Stimulated activated CD4-positive, alpha-beta T cell treated with anti-CD3 and anti-CD28 coated beads, TNF-alpha, amount 100 ng/mL, for 1 hour (primary cell): ENCODE results near the gene TBCD.

ENCODE experiments used
- DNase-seq, 3 donors: peaks; one replicate each; pipeline ENCODE4 v3.0.0-alpha.2; 2020; ENCODE audit warnings: low read depth in 3 of 3, low spot score in 1 of 3

The TBCD gene

DNA sequence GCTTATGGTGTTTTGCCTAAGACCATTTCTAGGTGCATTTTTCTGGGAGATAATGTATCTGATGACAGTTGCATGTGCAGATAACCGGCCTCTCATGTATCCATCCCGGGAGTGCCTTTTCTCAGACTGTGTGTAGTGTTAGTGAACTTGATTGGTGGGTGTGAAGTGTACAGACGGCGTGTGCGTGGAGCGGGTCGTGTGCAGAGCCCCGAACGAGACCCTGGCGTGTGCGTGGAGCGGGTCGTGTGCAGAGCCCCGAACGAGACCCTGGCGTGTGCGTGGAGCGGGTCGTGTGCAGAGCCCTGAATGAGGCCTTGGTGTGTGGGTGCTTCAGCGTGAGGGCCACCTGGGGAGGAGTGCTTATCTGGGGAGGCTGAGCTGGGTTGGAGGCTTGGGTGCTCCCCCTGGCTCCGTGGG lies 116.9 kb downstream of the TBCD start:
- no peak for DNase-seq

DNA sequence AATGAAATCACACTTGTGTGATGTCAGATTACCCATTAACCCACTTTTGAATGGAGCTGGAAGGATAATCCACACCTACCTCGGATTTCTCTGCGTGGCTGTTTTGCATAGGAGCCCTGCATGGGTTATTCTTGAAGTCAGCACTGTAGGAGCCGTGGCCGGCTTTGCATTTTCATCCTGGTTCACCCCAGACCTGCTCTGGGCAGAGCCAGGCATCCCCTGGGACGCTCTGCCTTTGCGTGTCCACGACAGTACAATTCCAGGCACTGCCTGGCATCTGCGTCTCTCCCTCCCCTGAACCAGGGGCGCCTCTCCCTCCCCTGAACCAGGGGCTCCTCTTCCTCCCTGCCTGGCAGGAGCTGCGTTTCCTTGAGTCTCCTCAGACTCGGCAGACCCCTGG lies 117.7 kb downstream of the TBCD start:
- no peak for DNase-seq

DNA sequence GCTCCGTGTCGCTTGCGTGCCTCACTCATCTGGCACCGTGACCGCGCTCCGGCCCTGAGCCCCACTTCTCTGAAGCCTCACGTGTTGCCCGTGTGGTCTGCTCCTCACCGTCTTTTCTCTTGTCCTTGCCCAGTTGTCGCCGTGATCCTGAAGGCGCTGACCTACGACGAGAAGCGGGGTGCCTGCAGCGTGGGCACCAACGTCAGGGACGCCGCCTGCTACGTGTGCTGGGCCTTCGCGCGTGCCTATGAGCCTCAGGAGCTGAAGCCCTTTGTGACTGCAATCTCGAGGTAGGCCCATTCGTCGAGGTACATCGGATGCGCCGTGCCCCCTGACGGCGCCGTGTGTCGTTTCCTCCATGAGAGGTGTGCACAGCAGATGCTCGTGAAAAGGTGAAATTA lies 118.2 kb downstream of the TBCD start:
- DNase-seq, result no peak

DNA sequence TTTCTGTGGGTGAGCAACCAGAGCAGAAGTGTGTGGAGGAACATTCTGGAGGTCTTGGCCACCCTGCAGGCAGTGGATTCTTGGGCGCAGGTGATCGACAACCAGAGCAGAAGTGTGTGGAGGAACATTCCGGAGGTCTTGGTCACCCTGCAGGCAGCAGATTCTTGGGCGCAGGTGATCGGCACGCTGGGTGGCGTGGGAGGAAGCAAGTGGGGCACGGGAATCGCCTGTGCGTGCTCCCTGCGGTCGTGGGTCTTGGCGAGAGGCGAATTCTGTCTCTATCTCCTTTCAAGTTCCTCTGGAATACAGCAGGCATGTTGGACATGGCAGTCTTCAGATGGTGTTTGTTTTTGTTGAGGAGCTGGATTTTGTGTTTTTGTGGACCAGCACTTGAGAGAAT lies 118.7 kb downstream of the TBCD start:
- no peak for DNase-seq

DNA sequence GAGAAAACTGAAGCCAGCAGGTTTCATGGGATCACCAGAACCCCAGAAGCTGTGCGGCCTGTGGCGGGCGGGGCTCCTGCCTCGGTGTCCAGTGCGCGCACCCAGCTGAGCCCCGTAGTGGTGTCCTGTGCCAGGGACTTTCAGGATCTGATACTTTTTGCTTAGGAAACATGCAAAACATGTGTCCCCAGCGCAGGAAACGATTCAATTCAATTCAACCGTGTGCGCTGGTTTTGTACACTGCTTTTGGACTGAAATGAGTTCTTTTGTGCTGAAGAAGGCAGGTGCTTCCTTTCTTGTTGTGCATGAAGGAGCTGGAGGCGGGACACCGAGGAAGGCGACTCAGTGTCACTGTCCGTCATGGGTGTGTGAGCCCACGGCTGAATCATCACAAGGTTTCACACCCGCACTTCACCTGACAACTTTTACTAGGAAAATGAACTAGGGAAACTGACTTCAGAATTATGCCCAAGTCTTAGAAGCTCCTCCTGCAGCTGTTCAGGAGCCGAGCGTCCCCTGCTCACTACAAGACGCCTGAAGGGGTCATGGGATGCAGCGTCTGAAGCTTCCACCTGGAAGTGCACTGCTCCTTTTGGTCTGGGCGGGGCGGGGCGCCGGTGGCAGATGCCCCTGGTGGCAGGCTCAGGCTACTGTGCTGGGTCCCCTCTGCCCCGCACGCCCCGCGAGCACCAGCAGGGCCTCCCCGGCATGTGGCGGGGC lies 119.4 kb downstream of the TBCD start:
- DNase-seq, result no peak

DNA sequence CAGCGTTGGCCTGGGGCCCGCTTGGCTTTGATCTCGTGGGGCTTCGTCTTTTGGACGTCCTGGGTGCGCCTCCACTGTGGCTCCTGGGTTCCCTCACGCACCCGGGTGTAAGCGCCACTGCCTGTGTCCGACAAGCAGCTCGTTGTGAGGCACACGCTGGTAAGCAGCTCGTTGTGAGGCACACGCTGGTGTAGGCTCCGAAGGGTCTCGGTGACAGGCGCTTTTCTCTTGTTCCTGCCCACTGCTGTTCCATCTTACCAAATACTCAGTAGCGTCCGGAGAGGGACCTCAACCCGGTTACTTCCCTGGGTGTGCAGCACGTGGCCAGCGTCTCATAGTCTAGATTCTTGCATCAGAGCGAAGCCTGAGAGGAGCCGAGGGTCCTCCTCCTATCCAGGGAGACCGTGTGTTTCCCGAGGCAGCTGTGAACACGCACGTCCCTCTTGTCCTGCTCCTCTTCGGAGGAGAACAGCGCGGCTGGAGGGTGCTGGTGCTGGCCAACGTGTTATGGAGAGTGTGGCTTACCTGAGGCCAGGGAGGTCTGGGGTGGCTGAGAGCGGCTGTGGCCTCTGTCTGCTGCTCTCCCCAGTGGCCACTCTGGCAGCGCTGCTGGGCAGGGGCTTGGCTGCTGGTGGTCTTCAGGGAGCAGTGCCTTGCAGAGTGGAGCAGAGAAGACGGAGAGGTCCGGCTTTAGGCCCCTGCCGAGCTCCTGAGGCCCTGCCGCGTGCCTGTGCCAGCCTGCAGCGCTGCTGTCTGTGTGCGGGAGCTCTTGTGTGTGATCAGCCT lies 120.1 kb downstream of the TBCD start:
- no peak for DNase-seq

DNA sequence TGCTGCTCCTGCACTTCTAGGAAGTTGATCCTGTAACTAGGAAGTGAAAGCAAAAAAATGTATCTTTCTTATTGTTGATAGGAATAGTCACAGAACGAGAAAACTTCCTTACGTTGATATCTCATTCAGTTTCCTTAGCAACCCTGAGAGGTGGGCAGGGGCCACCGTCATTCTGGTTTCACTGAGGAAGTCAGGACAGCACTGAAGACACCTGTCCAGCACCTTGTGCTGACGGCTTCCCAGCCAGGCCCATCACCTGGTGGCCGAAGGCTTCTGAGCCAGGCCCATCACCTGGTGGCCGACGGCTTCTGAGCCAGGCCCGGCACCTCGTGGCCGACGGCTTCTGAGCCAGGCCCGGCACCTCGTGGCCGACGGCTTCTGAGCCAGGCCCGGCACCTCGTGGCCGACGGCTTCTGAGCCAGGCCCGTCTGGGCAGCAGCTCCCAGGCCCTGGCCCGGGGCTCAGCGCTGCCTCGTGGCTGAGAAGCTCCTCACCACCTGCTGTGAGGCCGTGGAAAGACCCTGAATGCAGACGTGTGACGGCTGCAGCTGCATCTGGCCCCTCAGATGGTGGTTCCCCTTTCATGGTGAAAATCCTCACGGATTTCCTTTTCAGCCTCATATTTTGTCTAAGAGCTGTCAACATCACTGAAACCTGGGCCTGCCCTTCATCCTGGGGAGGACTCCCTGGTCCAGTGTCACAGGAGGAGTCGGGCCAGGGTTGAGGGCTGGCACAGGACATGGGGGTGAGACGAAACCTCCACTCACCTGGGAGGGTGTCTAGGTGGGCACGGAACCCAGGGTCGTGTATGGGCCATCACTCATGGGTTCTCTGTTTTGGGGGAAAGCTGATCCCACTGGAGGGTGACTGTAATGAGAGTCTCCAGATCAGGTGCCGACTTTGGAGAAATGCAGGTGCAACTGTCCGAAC lies 121.0 kb downstream of the TBCD start:
- DNase-seq, result no peak

DNA sequence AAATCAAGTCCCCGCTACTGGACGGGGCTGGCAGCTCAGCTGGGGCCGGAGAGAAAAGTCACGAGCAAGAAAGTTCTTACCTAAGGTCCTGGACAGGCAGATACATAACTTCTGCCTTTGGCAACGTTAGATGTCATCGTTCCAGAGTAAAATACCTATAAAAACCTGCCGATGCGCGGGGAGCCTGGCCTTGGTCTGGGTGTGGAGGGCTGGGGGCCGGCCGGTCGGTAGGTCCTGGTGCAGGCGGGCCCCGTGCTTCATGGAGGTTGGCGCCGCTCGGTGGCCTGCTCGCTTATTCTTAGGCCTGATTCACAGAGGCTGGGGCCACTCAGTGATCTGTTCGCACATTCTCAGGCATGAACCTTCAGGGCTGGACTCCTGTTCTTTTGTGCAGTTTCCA lies 121.7 kb downstream of the TBCD start:
- DNase-seq, result no peak

DNA sequence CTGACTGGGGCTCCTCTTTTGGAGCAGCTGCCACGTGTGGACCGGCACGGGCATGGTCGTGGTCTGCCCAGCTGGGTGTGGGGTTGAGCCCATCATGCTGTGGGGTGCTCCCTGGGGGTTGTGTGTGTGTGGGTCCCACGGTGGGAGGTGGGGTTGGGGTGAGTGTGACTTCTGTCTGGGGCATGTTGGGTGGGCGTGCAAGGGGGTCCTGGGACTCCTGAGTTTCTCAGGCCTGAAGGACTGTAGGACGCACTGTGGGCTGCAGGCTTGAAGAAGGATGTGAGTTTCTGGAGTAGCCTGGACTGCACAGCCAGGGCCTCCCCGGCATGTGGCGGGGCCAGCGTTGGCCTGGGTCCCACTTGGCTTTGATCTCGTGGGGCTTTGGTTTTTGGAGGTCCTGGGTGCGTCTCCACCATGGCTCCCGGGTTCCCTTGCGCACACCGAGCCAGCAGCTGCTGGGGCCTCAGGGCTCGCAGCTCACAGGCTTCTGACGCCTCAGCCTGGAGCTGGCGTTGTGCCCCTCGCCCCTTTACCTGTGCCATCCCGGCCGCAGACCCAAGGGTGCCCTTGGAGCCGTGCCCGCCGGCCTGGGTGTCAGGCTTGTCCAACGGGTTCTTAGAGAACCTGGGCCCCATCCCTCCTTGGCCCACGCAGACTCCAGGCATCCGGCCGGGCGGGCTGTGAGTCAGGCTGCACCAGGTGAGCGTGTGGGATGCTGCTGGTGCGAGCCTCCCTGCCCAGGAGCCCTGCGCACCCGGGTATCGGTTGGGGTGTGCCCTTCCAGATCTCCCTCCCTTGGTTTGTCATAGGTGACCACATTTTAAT lies 122.4 kb downstream of the TBCD start:
- no peak for DNase-seq

DNA sequence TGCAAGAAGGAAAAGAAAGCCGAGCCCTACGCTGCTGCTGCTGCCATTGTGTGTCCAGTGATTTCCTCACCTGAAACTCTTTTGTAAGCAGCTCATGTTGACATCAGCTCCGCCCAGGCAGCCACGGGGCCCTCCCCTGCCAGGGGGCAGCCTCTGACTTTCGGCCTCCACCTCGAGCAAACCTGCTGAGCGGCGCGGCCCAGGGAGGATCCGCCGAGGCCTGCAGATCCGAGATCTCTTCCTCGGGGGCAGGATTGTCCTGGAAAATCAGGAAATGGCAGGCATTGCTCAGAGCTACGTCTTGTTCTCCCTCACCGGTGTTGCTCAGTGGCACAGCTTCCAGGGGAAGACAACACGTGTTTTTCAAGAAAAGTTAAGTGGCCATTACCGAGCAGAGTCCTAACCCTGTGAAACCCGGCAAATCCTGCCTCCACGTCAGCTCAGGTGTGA lies 123.6 kb downstream of the TBCD start:
- no peak for DNase-seq

DNA sequence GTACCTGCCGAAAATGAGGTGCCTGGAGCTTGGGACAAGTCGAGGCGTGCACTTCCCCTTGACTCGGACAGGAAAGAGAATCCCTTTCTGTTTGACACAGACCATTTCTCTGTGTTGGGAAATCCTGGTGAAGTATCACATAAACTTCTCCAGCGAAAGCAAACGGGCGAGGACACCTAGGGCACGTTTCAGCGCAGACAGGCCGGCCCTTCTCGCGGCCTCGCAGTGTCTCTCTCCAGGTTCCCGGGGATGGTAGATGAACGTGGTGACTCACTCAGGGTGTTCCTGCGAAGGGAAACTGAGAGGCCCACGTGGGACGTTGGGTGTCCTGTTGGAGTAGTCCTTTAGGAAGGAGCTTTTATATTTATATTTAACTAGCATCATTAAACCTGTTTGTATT lies 124.3 kb downstream of the TBCD start:
- DNase-seq, result no peak

DNA sequence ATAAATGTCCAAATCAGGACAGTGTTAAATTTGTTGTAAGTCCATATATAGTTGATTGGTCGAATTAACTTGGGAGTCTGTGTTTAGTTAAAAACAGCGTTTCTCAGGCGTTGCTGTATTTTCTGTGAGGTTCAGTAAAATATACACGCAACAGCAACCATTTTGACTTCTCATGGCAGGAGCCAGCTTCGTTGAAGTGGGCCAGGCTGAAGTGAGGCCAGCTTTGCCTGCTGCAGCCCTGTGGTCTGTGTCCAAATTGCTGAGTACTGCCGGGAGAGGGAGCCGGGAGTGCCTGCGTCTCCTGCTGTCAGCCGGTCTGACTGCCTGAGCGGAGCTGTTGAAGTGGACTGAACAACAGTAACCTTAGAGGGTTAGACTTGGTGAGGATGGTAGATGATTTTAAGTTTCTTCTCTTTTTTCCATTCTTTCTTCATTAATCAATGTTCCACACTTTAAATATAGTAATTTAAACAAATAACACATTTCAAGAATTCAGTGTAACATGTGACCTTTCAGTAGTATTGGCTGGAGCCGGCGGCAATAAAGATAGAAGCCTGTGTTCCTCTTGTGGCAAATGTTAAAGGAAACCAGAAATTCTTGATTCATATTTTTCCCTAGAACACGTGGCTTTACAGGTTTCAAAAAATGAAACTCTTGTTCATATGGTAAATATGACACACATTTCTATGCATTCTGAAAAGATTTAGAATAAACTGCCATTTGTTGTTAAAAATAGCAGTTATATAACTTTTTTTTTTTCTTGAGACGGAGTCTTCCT lies 124.9 kb downstream of the TBCD start:
- DNase-seq, result no peak

DNA sequence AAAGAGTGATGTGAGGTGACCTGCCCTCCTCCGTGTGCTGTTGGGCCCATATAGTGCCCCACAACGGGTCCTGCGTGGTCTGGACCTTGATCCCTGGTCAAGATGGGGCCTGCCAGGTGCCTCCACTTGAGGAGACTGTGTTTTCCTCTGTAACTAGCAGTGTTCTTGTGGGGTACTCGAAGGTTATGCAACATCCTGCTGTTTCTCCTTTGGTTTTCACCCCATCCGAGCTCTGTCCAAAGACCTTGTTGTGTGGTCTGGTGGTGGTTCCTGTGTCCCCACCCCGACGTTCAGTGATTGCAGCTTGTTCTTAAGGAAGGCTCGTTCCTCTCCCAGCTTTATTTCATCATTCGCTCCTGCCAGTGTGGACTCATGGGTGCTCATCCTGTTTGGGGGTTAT lies 126.7 kb downstream of the TBCD start:
- no peak for DNase-seq

DNA sequence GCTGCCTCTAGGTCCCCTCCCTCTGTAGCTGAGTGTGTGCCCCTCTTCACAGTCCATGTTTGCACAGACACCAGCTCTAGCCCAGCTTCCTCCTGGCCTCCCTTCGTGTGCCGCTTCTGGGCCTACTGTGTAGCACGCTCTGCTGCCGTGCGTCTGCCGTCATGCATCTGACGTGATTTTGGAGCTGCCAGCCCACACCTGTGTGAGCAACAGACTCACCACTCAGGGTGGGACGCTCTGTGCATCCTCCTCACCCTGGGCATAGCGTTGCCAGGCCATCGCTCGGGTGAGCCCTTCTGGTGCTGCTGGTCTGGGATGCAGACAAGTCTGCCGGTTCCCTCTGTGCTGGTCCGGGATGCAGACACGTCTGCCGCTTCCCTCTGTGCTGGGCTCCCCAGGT lies 127.4 kb downstream of the TBCD start:
- DNase-seq, result no peak

DNA sequence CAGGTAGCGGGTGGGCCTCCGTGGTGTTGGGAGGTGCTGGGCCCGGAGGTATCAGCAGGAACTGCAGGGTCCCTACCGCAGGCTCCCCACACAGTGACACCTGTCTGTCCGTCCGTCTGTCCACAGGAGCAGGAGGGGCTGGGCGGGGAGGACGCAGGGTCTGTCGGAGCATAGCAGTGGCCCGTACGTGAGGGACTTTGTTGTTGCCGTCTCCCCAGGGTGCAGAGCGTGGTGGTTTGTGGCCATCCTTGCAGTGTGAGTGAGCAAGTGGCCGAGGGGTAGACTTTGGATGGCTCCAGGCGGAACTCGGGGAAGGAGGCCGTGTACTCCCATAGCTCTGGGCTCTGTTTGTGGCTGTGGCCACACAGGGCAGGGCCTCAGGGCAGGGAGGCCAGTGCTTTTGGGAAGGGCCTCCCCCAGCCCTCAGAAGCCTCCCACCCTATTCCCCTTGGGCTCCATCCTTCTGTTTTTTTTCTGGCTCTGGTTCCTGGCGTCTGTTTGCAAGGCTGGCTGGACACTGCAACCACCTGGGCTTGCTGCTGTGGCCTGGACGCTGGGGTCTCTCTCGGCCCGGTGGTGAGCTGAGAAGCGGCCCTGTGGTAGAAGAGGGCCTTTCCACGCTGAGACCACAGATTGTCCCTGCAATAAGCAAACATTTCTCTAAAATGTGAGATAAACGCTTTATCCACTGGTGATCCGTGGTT lies 128.9 kb downstream of the TBCD start:
- no peak for DNase-seq

DNA sequence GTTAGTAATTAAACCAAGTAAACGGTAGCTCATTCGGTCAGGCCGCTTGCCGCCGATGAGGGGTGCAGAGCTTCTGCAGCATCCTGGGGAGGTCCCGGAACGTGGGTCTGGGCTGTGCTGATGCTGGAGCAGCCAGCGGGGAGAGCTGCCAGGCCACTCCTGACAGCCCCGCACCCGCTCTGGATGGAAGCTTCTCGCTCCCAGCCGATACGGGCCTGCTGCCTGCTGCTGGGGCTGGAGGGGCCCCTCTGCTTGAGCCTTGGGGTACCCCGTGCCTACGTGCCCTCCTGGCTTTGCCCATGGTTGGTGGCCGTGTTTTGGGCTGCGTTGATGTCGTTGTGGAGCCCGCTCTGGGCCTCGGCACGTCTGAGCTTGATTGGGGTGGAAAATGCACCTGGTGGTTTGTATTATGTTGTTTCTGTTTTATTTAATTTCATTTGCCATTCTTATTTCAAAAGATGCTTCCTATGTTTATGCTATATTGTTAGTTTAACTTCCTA lies 129.5 kb downstream of the TBCD start:
- no peak for DNase-seq

DNA sequence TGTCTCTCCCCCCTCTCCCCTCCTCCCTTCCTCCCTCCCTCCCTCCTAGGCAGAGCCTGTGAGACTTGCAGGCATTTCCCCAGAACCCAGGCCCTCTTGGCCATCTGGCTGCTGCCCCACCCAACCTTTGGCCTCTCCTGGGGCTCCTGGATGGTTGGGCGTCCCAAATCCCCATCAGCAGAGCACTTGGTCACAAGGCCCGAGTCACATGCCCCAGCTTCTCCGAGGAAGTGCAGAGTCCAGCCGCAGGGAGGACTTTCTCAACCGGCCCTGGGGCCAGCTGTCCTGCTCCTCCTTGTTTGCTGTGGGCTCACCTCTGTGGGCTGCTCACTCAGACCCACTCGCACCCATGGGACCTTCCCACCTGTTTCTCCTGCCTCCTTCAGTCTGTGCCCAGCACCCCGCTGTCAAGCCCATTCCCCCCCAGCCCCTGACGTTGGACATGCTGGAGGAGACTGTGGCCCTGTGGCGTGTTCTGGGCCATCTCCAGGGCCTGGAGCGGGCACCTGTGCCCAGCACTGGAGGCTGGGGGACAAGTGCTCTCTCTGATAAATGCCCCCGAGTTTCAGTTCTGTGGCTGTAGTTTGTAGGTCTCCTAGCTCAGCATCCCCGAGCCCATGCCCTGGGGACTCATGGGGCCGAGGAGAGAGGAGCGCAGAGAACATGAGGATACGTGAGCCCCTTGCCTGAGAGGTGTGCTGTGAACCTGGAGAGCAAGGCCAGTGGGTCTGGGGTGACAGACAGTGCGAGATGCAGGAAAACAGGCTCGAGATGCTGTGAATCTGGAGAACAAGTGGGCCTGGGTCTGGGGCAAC lies 130.2 kb downstream of the TBCD start:
- no peak for DNase-seq

DNA sequence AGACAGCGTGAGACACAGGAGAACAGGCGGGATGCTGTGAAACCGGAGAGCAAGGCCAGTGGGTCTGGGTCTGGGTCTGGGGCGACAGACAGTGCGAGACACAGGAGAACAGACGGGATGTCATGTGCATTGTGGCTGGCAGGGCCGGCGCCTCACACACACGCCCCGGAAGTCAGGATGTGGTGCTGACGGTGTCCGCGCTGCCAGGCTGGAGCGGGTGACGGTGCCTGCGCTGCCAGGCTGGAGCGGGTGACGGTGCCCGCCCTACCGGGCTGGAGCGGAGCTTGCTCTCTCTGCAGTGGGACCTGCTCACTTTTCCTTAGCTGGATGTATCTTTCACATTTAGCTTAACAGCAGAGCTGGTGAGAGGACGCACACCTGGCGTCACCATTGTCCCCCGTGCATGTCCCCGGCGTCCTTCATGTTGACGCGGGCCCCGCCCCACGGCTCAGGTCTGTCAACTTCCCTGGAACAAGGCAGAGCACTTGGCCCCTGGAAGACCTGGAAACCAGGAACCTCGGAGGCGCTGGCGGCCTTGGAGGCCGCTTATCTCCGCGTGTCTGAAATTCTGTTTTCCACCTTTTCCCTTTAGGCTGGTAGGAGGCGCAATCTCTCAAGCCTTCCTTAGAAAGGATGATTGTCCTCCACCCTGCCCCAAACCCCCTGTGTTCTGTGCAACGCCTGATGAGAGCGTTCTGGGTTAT lies 131.0 kb downstream of the TBCD start:
- peak; percentile 39 to 69 (median 66) for DNase-seq
